GM08714 (cell line): ENCODE results near the gene LOC101059915.
"Not testable (repeated sequence)": the region's sequence is repeated elsewhere in the genome, so short reads cannot be mapped to it uniquely, and the experiment has no call there.

ENCODE experiments used
- H3K4me3 ChIP-seq: fragments of 200-500 bp; sonication (Bioruptor generic); 2 replicates; pipeline ENCODE4 v1.5.1; 2014; ENCODE audit warnings: mild to moderate bottlenecking, low read length, inconsistent platforms
- ZNF274 ChIP-seq: IDR thresholded peaks from 2 replicates; pipeline ENCODE4 v1.6.1; 2012; ENCODE audit warnings: mild to moderate bottlenecking, low read depth, low read length

LOC101059915 gene

DNA sequence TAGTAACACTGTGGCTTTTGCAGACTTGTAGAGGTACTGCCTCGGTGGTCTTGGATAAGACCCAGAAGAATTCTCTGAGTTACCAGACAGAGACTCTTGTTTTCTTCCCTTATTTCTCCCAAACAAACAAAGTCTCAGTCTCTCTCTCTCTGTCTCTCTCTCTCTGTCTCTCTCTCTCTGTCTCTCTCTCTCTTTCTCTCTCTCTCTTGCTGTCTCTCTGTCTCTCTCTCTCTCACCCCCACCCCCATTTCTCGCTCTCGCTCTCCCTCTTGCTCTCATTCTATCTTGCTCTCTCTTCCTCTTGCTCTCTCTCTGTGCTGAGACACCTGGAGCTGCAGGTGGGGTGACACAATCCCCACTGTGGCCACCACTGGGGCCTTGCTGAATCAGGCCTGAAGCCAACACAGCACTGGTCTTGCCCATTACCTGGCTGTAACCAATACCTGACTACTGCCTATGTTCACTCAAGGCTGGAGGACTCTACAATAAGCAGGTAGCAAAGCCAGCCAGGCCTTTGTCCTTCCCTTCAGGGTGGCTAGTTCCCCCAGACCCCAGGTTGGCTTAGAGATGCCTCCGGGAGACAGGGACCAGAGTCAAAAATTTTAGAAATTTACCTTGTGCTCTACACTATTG, 12.3 kb downstream of the LOC101059915 start:
- no peak overlapping the region for H3K4me3 ChIP-seq
- no peak for TF ChIP-seq ZNF274

DNA sequence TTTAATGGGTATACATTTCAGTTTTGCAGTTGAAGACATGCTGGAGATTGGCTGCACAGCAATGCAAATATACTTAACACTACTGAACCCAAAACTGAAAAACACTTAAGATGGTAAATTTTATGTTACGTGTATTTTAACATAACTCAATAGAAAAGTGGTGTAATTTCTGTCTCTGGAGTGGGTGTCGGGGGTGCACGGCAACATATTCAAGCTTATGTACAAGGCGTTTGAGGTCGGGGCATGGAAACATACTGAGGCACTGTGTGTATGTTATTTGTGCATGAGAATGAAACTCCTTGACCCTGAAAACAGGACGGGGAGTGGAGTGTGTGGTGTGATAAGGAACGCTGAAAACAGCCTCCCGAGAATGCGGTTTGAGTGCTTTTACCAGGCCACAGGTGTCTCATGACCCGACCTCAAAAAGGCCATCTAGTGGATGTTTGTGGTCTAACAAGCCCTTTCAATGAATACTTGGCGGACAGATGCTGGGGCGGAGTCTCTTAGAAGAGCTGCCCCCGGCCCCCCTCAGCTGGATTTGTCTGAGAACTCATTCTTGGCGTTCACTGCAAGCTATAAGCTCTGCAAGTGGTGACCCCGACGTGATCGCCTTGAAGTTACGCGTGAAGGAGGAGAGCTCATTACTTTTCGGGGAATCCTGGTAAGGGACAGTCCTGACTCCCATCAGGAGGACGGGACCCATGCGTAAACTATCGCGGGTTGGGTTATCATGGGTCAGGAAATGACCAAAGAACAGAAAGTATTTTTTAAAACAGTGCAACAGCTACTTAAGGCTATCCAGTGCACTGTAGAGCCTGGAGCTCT, 29.5 kb downstream of the LOC101059915 start:
- H3K4me3 ChIP-seq, result not testable (repeated sequence)

DNA sequence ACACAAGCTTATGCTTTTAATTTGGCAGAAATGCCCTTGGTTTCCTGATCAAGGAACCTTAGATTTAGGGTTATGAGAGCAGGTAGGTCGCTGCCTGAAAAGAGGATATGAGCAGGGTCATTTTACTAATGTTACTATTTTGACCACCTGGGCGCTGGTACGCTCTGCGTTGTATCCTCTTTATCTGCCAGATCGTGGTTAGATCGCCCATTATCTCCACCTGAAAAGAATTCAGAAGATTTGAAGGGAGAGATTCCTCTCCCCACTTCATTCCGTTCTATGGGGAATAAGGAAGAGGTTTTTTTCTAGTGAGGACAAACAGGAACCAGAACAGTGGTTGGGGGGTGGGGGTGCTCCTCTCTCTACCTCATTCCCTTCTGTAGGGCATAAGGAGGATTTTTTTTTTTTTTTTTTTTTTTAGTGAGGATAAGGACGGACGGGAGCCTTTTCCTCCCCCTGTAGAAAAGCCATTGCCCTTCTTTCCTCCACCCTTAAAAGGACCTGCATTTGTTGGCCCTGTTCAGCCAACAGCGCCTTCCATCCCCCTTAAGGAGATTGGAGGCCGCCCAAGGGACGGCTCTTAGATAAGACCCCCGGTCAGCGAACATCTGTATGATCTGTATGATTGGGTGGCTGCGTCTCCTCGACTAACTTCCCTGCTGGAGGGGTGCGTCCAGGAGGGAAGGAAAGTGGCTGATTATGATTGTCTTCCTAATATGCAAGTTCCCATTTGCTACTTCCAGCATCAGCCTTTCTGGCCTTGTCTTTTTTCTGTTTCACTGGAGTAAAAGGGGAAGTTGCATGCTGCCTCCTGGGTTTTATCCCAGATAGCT, 30.3 kb downstream of the LOC101059915 start:
- not testable (repeated sequence) for H3K4me3 ChIP-seq

DNA sequence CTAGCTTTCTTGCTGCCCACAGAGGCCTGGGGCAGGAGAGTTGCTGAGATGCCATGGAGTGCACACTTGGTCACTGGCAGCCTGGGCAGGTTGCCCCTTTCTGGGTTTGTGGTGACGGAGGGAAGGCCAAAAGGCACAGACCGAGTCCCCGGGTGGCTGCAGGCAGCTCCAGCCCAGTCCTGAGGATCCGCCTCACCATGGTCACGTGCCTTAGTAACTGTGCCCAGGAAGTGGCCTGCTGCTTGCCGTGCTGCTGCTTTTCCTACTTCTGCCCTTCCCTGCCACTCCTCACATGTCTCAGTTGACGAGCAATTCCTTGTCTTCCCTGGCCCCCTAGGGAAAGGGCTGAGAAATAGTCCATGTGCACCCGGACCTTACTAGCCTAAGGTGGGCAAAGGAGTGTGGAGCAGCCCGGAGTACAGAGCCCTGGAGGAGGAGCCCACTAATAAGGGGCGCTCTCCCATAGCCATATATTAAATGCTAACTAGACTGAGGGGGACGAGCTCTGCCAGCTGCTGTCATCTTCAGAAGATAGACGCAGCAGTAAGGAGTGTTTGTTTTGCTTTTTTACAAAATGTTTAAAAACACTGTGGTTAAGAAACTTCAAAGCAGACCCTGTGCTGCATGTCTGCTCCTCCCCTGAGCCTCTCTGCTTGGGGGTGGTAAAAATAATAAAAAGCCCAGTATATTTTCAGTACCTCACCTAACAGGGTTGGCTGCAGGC, 31.1 kb downstream of the LOC101059915 start:
- not testable (repeated sequence) for H3K4me3 ChIP-seq

DNA sequence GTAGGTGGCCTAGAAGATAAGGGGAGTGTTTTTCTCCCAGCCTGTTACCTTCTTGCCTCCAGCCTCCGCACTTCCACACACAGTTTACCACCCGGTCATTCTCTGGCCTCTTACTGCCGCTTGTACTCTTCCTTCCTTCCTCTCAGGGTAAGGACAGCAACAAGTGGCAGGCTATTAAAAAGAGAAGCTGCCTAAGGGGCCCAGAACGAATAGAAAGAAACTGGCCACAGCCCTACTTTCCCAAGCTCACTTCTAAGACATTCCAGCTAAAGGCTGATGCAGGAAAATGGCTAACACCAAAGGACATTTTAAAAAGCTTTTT, 31.6 kb downstream of the LOC101059915 start:
- H3K4me3 ChIP-seq, result not testable (repeated sequence)

DNA sequence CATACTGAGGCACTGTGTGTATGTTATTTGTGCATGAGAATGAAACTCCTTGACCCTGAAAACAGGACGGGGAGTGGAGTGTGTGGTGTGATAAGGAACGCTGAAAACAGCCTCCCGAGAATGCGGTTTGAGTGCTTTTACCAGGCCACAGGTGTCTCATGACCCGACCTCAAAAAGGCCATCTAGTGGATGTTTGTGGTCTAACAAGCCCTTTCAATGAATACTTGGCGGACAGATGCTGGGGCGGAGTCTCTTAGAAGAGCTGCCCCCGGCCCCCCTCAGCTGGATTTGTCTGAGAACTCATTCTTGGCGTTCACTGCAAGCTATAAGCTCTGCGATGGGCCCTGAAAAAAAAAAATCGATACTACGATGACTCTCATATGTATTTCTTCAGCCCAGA, 35.5 kb downstream of the LOC101059915 start:
- H3K4me3 ChIP-seq, result not testable (repeated sequence)

DNA sequence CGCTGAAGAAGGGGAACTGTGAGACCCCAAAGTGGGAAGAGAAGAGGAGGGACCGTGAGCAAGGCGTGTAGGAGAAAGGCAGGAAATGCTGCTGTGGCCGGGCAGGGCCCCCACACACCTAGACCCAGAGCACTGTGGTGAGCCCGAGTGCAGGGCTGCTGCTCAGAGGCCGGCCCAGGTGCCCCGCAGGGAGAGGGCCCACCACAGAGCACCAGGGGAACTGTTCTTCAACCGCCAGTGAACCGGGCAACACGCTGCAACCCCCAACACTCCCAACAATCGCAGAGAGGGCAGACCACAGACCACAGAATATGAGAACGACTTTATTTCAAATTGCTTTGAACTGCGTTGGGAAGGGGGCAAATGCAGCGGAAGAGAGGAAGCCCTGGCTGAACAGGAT, 46.7 kb downstream of the LOC101059915 start:
- not testable (repeated sequence) for H3K4me3 ChIP-seq

DNA sequence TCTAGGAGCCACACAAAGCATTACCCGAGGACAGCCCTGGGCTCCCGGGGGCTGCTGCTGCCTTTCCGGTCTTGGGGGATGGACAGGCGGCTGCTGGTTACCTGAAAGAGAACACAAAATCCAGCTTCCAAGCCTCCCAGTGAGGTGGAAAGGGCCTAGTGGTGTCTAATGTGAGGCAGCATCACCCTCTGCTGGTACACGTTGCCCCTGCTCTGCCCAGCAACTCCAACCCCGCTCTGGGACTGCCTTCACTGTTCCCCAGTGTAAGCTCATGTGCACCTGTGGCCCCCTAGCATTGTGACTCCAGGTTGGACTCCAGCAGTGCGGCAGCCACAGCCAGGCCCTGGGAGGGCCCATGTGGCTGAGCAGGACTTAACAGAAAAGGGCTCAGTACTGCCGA, 48.2 kb downstream of the LOC101059915 start:
- H3K4me3 ChIP-seq, result not testable (repeated sequence)

DNA sequence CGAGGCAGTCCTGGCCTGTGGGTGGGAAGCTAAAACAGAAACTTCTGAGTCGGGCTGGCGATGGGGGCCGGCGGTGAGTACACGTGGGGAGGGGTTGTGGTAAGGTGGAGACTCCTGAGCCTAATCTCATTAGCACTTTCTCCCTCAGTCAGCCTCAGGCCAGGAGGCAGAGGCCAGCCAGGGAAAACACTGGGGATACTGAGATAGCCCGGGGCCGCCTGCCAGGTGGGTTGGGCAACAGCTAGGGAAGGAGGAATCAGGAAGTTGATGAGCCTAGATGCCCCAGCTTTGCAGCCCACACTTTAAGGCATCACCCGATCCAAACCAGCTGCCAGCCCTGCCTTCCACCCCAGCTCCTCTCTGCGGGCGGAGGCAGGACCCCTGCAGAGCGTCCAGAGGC, 49.0 kb downstream of the LOC101059915 start:
- H3K4me3 ChIP-seq, result not testable (repeated sequence)

DNA sequence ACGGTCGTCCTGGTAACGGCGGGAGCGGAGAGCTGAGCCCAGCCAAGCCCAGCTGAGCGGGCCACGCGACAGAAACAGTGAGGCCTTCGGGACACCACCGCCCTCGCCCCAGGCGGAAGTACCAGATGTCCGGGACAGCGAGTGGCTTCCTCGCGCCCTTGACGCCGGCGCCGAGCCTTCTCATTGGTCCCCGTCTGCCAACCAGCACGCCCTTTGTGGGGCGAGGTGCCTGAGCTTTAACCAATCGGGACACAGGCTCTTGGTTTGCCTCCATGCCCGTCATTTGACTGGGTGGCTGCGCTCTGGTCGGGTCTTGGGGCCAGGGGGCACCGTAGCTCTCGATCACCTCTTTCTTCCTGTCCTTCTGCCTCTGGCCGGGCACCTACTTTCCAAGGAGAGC, 50.8 kb downstream of the LOC101059915 start, which contains the start of gene CXorf49:
Gene CXorf49, minus strand, starts transcription at position 101 of the 400 bp plus-strand sequence. CDS start 134 bp downstream, outside the sequence.
- H3K4me3 ChIP-seq, result not testable (repeated sequence)

DNA sequence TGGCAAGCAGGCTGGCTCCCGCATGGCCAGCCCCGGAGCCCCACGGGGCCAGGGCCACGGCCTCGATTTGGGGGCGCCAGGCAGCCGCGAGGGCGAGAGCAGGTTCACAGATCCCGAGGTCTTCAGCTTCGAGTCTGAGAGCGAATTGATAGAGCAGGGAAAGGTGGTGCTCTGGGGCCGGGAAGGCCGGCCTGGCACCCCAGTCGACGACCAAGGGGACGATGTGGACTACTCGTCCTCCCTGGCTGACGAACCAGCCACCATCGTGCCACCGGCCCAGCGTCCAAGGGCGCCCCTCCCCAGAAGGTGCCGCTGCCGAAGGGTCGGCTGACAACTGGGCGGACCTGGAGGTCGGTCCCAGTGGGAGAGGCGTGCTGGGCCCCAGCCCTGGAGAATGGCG, 51.8 kb downstream of the LOC101059915 start:
- not testable (repeated sequence) for H3K4me3 ChIP-seq

DNA sequence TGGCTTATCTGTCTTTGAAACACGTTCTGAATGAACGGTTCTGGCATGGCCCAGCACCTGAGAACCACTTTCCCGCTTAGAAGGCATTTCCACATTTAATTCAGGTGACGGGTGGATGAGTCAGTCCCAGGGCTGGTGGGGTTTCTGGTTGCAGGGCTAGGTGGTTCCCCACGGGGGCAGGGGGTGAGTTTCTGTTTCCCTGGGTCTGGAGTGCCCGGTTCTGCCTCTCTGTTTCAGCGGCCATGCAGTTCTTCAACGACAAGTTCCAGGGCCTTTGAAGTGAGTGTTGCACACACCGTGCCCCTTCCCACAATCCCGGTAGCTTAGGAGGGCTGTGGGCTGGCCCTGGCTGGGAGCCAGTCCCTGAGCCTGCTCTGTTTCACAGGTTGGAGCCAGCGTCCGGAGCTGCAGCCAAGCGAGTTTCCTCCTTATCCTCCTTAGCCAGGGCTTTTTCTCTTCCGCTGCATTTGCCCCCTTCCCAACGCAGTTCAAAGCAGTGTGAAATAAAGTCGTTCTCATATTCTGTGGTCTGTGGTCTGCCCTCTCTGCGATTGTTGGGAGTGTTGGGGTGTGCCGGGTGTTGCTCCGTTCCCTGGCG, 53.0 kb downstream of the LOC101059915 start:
- H3K4me3 ChIP-seq, result not testable (repeated sequence)
